HG02970 (cell line): ENCODE data around the gene RNGTT.

Source experiments
- ATAC-seq: cut with Tn5 transposase; IDR thresholded peaks from one replicate; pipeline ENCODE4 v1.9.1; 2021; ENCODE audit warnings: mild to moderate bottlenecking, moderate library complexity, moderate number of reproducible peaks; ENCODE audit not compliant: unreplicated experiment, low FRiP score

The RNGTT gene

GRCh38 chr6:88671624-88672023 lies 291.8 kb downstream of the RNGTT start:
- no peak for ATAC-seq

- ATAC-seq, result no peak
These were observed 293.0 kb downstream of the RNGTT start for GRCh38 chr6:88670369-88670768.

GRCh38 chr6:88669475-88669874 lies 293.9 kb downstream of the RNGTT start:
- no peak for ATAC-seq

- no peak for ATAC-seq
These were observed 296.5 kb downstream of the RNGTT start for GRCh38 chr6:88666901-88667300.

- no peak for ATAC-seq
These were observed 298.3 kb downstream of the RNGTT start for GRCh38 chr6:88665131-88665530.

- ATAC-seq, result no peak
These were observed 299.6 kb downstream of the RNGTT start for GRCh38 chr6:88663801-88664200.

GRCh38 chr6:88662653-88663174 lies 300.7 kb downstream of the RNGTT start:
- ATAC-seq, result no peak

GRCh38 chr6:88662163-88662580 lies 301.2 kb downstream of the RNGTT start:
- no peak for ATAC-seq

- no peak for ATAC-seq
These were observed 302.3 kb downstream of the RNGTT start for GRCh38 chr6:88661136-88661535.

- ATAC-seq, result no peak
These were observed 307.8 kb downstream of the RNGTT start for GRCh38 chr6:88655586-88655985.

- ATAC-seq, result no peak
These were observed 309.5 kb downstream of the RNGTT start for GRCh38 chr6:88653936-88654335.

GRCh38 chr6:88651400-88651799 lies 312.0 kb downstream of the RNGTT start:
- ATAC-seq, result no peak

GRCh38 chr6:88650979-88651378 lies 312.4 kb downstream of the RNGTT start:
- ATAC-seq, result no peak

- ATAC-seq, result peak; percentile 89
These were observed 313.3 kb downstream of the RNGTT start for GRCh38 chr6:88650029-88650619.

GRCh38 chr6:88641178-88641903 lies 322.1 kb downstream of the RNGTT start:
- peak; percentile 91 for ATAC-seq

- no peak for ATAC-seq
These were observed 325.5 kb downstream of the RNGTT start for GRCh38 chr6:88637761-88638545.

GRCh38 chr6:88636871-88637270 lies 326.5 kb downstream of the RNGTT start:
- no peak for ATAC-seq

- ATAC-seq, result no peak
These were observed 329.6 kb downstream of the RNGTT start for GRCh38 chr6:88633782-88634181.

- ATAC-seq, result no peak
These were observed 331.6 kb downstream of the RNGTT start for GRCh38 chr6:88631830-88632229.

- ATAC-seq, result no peak
These were observed 333.5 kb downstream of the RNGTT start for GRCh38 chr6:88629838-88630494.

GRCh38 chr6:88626460-88626859 lies 337.0 kb downstream of the RNGTT start:
- ATAC-seq, result no peak
